ENCODE results near the gene ZDHHC11B.
"Not testable (repeated sequence)": the region's sequence is repeated elsewhere in the genome, so short reads cannot be mapped to it uniquely, and the experiment has no call there.

The ZDHHC11B gene

DNA sequence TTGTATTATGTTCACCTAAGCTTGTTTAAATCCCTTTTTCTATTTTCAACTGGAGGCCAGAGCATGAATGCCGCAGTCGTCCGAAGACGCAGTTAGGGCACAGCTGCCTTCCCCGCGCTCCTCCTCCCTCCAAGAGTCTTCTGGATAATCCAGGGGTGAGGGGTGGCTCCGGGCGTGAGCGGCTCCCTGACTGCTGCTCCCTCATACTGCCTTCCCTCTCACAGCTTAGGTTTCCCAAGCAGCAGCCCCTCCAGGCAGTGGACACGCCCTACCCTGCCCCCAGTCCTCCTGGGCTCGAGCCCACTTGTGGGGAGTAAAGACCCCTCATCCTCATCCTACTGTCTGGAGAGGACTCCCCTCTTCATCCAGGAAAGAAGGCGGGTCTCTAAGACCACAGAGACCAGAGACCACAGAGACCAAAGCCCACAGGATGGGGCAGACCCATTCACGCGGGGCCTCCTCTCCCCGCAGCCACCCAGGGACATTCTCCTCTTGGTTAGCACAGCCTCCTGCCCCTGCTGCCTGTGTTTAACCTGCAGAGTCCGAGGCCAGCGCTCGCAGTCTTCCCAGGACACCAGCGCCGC is 31.9 kb downstream of the ZDHHC11B start:
- not testable (repeated sequence) for DNase-seq (ENCODE audit: low read depth)

DNA sequence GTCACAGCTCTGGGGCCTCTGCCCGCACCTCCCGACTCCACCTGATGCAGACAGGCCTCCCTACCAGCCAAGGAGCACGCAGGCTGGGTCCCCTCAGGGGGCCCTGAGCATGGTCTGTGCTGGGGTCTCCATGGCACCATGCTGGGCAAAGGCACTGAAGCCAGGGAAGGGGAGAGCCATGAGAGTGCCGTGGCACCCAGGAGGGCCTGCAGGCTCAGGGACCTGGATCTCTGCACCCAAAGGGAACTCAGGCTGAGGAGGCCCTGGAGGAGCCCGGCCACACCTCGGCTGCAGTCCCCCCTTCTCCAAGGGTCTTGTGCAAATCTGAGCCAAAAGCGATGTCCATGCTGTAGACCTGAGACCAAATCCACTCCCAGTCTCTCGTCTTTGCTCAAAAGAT is 32.5 kb downstream of the ZDHHC11B start:
- not testable (repeated sequence) for DNase-seq (ENCODE audit: low read depth)

GRCh38 chr5:751496-751895 is 33.0 kb downstream of the ZDHHC11B start:
- no peak for DNase-seq (ENCODE audit: low read depth)

DNA sequence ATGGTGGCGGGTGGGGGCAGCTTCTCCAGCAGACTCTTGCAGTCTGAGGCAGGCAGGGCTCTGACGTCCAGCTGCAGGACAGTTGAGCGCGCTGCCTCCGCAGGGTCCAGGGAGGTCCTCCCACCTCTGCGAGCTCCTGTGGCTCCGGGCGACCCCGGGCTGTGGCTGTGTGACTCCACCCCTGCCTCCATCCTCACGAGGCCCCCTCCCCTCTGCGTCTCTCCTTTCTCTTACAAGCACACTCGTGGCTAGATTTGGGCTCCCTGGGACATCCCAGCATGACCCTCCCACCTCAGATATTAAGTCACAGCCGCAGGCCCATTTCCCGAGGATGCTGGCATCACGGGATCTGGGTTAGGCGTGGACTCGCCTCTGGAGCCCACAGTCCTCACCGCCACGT is 34.3 kb downstream of the ZDHHC11B start:
- DNase-seq (ENCODE audit: low read depth) = not testable (repeated sequence)

GRCh38 chr5:749101-749670 is 35.3 kb downstream of the ZDHHC11B start:
- DNase-seq (ENCODE audit: low read depth) = no peak

GRCh38 chr5:748011-748980 is 36.2 kb downstream of the ZDHHC11B start:
- not testable (repeated sequence) for DNase-seq (ENCODE audit: low read depth)

- not testable (repeated sequence) for DNase-seq (ENCODE audit: low read depth)
Observed at GRCh38 chr5:747303-747844, 37.2 kb downstream of the ZDHHC11B start.

GRCh38 chr5:746258-746761 is 38.2 kb downstream of the ZDHHC11B start:
- no peak for DNase-seq (ENCODE audit: low read depth)

GRCh38 chr5:745272-746142 is 39.0 kb downstream of the ZDHHC11B start:
- DNase-seq (ENCODE audit: low read depth) = not testable (repeated sequence)

DNA sequence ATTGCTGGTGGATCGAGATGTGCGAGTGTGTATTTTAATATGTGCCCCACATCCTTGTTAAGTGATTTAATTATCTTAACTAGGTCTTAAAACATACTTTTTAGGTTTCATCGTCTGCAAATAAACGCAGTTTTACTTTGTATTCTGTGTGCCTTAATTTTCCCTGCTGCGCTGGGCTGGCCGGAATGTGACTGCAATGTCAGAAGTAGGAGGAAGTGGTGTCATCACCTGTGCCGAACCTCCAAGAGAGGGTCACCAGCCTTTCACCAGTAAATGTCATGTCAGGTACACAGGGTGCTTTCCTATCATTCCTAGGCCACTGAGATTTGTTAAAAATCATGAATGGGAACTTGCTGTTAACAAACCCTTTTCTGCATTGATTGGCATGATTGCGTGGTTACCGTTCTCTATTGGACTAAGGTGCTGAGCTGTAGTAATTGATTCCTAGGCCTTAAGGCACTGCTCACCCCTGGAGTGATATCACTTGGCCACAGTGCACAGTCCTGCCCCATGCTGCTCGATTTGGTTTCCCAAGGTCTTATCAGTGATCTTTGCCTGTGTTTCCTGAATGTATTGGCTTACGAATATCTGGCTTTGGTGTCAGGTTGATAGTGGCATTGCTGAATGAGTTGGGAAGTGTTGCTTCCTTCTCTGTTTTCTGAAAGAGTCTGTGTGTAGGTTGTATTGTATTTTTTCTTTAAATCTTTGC is 40.7 kb downstream of the ZDHHC11B start:
- DNase-seq (ENCODE audit: low read depth) = not testable (repeated sequence)

GRCh38 chr5:742276-742675 is 42.3 kb downstream of the ZDHHC11B start:
- not testable (repeated sequence) for DNase-seq (ENCODE audit: low read depth)

DNA sequence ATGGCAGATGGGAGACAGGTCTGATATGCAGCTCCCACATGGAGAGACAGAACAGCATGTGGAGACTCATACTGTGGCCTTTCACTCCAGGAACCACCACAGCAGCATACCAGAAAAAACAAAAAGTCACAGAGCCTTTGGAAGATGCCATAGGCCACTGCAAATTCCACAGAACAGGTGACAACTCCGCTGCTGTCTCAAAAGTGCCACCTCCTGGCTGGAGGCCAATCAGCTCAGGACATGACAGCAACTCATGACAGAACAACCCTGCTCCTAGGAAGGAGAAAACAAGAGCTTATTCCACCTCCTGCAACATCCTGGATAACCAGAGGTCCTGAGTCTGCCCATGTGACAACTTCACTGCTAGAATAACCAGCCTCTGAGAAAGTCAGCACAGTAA is 50.4 kb downstream of the ZDHHC11B start:
- not testable (repeated sequence) for DNase-seq (ENCODE audit: low read depth)

DNA sequence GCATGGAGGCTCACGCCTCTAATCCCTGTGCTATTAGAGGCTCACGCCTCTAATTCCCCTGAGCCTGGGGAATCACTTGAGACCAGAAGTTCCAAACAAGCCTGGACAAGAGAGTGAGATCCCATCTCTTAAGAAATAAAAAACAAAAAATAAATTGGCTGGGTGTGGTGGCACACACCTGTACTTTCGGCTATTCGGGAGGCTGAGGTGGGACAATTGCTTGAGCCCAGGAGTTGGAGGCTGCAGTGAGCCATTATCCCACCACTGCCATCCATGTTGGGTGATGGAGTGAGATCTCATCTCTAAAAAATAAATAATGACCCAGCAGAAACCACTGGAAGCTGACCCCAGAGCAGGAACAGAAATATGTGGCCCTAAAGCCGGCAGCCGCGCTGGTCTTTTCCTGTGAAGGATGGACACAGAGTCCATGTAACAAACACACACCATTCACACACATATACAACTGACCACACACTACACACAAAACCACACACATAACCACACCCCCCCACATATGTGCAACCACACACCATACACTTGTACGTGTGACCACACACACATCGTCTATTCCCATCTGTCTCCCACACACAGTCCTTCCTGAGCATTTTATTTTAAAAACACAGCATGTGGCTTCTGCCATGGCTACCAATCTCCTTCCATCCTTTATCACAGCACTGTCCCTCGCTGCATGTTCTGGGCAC is 51.6 kb downstream of the ZDHHC11B start:
- not testable (repeated sequence) for DNase-seq (ENCODE audit: low read depth)

DNA sequence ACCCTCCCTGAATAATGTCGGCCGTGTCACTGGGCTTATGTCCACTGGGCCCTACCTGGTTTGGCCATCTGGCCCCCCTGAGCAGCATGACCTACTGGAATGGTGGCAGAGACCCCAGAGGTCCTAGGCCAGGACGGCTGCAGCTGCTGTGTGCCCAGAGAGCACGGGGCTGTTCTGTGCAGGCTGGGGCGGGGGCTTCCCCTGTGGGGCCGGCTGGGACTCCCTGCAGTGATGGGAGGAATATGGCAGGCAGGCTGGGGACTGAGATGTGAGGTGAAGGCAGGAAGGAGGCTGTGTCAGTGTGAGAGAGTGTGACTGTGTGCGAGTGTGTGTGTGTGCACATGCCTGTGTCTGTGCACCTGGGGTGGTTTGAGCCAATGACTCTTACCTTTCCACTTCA is 55.3 kb downstream of the ZDHHC11B start:
- not testable (repeated sequence) for DNase-seq (ENCODE audit: low read depth)

DNA sequence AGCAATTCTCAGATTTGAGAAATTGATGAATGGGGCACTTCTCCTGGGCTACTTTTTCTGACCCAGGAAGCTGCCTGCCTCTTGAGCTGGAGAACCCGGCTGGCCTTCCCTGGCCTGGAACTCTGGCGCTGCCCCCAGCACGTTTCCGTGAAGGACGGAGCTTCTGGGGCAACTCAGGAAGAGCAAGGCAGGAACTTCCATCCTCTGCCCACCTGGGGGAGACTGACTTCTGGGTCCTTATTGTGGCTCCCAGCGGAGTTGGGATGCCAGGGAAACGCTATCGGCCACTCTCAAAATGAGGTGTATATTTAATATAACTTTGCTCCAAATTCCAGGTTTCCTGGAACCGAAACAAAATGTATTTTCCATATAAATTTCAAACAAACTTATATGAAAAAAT is 57.4 kb downstream of the ZDHHC11B start:
- not testable (repeated sequence) for DNase-seq (ENCODE audit: low read depth)

DNA sequence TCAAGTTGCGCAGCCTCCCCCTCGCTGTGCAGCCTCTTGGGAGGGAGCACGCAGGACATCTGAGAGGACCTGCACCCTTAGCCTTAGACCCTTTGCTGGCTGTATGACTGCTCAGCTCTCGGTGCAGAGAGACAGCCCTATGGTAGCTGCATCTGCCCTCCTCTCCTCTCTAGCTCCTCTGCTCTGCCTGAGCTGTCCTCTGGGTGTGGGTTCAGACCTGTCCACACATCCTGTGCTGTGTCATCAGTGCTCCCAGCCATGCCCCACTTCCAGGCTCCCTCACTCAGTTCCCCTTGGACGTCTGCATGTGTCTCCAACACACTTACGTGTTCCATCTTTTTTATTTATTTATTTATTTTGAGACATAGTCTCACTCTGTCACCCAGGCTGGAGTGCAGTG is 60.7 kb downstream of the ZDHHC11B start:
- not testable (repeated sequence) for DNase-seq (ENCODE audit: low read depth)

- DNase-seq (ENCODE audit: low read depth) = not testable (repeated sequence)
Observed at GRCh38 chr5:723309-723708, 61.2 kb downstream of the ZDHHC11B start.

- not testable (repeated sequence) for DNase-seq (ENCODE audit: low read depth)
Observed at GRCh38 chr5:719379-719778, 65.2 kb downstream of the ZDHHC11B start.

DNA sequence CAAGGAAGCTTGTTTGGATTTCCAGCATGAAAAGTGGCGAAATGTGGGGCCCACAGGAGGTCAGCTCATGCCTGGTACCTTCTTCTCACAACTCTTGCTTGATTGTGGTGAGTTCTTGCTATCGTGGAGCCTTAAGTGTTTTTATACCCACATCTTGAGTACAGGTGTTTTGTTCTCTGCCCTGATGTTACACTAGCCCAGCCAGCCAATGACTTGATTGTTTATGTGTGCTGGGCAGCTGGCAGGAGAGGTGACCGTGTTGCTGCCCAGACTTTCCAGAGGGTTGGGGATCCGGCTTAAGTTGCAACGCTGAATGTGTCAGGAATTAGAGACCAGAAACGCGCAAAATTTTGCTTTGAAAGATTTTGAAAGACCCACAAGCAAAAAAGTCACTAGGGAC is 67.4 kb downstream of the ZDHHC11B start:
- DNase-seq (ENCODE audit: low read depth) = no peak

GRCh38 chr5:716740-717139 is 67.8 kb downstream of the ZDHHC11B start:
- not testable (repeated sequence) for DNase-seq (ENCODE audit: low read depth)
